NCI-H526 (cell line): ENCODE measurements around the gene NYAP2.

Source experiments
- DNase-seq, 2 experiments: peaks; one replicate each; lab custom pipeline; 2025; lab: John Stamatoyannopoulos, UW

The NYAP2 gene

DNA sequence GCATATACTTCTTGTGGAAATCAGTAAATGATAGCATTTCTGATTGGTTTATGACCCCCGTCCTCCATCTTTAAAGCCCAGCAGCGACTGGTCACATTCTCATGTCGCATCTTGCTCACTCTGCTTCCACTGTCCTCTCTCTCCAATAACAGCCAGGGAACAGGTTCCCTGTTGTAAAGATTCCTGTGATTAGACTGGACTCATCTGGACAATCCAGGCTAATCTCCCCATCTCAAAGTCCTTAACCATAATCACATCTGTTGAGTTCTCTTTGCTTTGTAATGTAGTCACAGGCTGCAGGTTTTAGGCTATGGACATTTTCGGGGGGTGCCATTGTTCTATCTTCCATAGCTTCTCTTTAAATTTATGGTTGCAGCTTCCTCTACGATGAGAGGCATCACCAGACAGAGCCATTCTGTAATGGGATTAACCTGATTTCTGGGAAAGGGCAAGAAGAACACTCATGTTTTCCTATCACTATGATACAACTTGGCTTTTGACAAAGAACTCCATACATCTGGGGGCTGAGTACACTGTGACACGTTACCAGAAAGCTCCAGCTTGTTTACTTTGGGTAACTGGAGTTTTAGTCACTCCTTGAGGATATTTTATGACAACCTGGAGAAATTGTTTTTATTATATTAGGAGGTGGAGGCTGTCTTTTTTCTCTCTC, 159.0 kb downstream of the NYAP2 start:
- DNase-seq, result no peak

DNA sequence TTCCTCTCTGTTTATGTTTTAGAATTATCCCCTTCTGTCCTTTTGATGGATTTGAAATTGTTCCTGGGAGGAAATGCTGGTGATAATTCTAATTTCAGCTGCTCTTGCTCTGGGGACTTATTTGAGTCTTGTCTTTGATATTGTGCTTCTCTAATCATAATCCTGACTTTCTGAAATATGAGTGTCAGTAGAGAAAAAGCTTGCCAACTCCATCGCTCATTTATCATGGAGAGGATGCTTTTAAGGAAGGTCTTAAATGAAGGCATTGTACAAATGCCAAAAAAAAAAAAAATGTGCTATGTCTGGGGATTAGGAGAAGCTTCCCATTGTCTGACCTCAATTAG, 159.5 kb downstream of the NYAP2 start:
- no peak for DNase-seq

DNA sequence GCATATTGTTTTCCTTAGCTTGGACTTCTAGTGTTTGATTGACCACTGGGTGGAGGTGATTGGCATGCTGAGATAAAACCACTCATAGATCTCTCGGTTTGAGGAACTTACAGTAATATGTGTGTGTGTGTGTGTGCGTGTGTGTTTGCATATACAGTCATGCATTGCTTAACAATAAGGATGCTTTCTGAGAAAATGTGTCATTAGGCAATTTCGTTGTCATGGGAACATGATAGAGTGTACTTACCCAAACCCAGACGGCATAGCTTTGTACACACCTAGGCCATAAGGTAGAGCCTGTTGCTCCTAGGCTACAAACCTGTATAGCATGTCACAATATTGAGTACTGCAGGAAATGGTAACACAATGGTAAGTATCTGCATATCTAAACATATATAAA, 167.3 kb downstream of the NYAP2 start:
- no peak for DNase-seq

DNA sequence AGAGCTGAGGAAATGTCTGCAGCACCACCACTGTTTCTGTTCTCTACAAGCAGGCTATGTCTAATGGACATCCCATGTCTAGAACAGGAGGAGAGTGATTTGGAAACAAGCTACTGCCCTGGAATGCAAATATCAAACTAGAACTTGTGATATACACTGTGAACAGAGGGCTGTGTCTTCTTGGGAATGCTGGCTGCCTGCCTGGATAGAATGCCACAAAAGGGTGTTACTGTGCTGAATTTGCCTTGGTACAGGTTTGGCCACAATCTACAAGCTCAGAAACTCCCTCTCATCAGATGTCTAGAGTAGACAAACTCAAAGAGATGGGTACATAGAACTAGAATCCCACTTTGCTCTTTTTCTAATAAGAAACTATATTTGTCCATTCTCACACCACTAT, 170.5 kb downstream of the NYAP2 start:
- no peak for DNase-seq

DNA sequence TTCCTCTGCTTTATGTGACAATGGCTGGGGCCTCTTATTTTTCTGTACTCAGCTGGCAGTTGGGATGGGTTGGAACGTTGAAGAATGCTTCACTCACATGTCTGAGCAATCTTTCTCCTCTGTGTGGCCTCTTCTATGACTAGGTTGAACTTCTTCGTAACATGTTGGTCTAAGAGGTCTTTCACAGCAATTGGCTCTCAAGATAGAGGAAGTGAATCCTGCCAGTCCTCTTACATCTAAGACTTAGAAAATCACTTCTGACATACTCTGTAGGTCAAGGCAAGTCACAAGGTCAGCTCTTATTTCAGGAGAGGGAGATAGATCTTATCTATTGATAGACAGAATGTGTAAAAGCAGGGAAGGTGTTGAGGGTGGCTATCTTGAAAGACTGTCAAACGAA, 174.1 kb downstream of the NYAP2 start:
- no peak for DNase-seq

DNA sequence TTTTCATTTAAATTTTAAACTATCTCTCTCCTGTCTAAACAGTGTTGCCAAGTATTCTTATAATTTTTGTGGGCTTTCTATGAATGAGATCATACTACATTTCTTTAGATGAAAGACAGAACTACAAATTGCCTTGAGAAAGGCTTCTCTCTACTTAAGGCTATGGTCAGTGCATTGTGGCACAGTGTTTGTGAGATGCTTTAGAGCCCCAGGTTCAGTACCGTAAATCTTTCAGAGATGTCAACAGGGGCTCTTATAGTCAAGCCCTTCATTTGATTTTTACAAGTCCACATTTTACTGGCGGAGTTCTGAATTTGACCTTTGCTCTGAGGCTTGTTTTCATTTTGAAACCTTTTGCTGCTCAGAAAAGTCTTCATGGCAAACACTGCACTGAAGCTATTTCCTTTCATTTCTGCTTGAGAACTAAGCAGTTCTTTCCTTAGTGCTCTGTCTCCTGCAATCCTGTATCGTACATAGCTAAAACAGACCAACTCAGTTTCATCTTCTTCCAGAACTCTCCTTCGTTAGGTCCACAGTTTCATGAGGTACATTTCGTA, 175.2 kb downstream of the NYAP2 start:
- no peak for DNase-seq

DNA sequence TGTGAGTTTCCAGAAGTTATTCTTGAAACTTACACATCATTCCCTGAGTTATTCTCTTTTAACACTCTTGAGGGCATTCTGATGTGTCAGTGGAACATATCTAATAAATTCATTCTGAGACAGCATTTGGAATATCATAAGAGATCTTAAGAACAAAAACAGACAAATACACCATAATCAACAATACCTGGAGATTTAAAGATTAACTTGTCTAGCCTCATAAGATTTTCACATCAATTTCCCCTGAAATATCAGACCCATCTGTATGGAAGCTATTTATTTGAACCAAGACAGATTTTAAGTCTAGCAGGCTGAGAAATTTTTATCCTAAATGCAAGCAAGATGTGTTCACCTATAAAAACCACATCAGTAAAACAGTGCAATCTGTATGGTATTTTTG, 181.6 kb downstream of the NYAP2 start:
- DNase-seq, result no peak

DNA sequence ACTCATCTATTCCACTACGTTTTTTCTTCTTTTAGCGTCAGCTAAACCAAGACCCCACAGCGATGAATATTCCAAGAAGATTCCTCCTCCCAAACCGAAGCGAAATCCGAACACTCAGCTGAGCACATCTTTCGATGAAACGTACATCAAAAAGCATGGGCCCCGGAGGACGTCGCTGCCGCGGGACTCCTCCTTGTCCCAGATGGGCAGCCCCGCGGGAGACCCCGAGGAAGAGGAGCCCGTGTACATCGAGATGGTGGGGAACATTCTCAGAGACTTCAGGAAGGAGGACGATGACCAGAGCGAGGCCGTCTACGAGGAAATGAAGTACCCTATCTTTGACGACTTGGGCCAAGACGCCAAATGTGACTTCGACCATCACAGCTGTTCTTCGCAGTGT, 182.4 kb downstream of the NYAP2 start:
- no peak for DNase-seq

DNA sequence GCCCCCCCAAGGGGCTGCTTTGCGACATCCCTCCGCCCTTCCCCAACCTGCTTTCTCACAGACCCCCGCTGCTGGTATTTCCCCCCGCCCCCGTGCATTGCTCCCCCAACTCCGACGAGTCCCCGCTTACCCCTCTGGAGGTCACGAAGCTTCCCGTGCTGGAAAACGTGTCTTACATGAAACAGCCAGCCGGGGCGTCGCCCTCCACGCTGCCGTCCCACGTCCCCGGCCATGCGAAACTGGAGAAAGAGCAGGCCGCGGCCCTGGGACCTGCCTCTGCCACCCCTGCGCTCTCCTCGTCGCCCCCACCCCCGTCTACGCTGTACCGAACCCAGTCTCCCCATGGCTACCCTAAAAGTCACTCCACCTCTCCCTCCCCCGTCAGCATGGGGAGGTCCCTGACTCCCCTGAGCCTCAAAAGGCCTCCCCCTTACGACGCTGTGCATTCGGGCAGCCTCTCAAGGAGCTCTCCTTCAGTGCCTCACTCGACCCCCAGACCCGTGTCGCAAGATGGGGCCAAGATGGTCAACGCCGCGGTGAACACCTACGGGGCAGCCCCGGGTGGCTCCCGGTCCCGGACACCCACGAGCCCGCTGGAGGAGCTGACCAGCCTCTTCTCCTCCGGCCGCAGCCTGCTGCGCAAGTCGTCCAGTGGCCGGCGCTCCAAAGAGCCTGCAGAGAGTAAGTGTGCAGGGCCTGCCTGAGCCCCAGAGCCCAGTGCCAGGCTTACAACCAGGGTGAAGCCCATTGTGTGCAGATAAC, 183.0 kb downstream of the NYAP2 start:
- DNase-seq, result no peak

DNA sequence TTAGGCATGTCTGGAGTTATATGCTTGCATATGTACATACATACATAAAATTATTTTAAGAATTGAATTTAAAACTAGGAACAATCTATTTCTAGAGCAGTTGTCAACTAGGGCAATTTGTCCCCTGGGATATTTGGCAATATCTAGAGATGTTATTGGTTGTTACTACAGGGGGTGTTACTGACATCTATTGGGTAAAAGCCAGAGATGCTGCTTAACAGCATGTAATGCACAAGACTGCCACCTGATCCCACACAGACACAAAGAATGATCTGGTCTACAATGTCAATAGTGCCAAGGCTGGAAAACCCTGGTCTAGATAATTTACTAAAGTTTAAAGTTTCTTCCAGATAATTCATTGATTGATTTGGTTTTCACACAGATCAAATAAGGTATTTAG, 185.3 kb downstream of the NYAP2 start:
- DNase-seq, result no peak

DNA sequence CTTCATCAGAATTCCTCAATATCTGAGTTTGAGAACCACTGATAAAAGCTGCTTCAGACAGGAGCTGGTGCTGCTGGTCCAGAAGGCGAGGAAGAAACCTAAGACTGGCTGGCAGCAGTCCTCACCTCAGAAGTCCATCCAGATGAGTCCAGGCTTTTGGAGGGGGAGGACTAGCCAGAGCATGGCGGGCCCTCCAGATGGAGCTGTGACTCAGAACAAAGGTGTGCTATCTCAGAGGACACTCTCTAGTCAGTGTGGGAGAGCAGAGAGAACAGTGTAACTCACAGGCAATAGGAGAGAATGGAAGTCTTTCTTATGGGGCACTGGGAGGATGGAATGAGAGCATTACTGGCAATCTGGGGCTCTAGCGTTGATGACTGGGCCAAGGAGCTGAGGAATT, 191.4 kb downstream of the NYAP2 start:
- DNase-seq, result no peak

DNA sequence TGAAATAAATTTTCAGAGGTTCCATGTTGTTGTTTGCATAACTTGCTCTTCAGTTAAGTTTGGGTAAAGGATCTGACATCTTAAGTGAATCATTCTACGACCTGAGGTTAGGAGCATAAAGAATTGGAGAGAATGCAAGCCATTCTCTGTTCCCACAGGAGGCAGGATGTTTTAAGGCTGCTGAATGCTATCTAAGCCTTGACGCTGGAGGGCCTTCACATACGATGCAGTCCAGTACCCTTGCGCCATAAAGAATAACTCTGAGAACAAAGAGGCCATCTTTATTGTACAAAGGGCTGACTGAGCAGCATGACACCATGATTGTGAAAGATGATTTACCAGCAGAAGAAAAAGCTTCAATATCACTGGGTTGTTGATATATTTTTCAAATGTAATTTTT, 198.4 kb downstream of the NYAP2 start:
- no peak for DNase-seq

DNA sequence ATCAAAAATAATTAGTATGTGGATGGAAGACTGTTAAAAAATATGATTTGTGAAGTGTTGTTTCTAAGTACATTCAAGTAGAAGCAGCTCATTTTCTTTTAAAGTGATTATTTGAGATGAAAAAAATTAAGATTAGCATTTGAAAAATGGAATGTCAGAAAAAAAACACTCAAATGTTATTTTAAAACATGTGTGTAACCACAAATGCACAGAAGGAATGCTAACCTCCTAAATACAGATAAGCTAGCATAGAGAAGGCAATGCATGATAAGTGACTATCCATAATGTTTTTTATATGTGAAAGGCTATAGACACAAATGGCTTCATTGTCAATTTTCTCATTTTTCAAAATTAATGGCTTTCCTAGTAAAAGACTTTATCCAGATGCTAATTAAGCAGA, 198.9 kb downstream of the NYAP2 start:
- no peak for DNase-seq

DNA sequence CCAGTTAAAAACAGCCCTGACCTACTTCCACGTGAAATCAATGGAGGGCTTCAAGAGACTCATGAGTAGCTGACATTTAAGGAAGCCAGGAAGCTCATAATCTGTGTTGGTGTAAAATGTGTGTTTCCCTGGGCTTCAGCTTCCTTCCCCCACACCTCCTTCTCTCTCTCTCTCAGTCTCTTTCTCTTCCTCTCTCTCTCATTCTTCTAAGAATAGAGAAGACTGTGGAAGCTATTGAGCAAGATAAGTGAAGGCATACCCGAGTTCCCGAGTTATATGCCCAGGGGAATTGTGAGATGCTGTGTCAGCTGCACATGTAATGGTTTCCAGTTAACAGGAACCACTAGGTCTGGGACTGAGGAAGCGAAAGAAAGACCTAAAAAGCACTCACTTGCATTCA, 199.4 kb downstream of the NYAP2 start:
- no peak for DNase-seq

DNA sequence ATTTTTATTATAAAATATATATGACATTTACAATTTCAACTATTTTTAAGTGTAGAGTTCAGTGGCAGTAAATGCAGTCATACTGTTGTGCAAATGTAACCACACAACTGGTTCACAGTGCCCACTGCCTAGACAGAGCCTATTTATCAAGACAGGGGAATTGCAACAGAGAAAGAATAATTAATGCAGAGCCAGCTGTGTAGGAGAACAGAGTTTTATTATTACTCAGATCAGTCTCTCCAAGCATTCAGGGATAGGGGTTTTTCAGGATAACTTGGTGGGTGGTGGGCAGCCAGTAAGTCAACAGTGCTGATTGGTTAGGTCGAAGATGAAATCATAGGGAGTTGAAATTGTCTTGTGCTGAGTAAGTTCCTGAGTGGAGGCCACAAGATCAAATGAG, 200.3 kb downstream of the NYAP2 start:
- DNase-seq, result no peak

DNA sequence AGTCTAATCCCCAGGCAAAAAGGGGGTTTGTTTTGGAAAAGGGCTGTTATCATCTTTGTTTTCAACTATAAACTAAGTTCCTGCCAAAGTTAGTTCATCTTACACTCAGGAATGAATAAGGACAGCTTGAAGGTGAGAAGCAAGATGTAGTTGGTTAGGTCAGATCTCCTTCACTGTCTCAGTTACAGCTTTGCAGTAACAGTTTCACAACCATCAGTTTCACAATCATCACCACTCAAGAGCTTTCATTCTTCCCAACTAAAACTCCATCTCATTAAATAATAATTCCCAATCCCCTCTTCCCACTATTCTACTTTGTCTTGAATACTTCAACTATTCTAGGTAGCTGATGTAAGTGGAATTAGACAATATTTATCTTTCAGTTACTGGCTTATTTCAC, 200.9 kb downstream of the NYAP2 start:
- DNase-seq, result no peak

DNA sequence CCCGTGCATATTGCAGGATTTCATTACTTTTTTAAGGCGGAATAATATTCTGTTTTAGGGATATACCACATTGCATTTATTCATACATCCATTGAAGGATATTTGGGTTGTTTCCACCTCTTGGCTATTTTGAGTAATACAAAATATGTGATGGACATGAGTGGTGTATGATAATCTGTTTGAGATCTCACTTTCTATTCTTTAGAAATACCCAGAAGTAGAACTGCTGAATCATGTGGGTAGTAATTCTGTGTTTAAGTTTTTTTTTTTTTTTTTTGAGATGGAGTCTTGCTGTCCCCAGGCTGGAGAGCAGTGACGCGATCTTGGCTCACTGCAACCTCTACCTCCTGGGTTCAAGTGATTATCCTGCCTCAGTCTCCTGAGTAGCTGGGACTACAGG, 201.4 kb downstream of the NYAP2 start:
- no peak for DNase-seq

DNA sequence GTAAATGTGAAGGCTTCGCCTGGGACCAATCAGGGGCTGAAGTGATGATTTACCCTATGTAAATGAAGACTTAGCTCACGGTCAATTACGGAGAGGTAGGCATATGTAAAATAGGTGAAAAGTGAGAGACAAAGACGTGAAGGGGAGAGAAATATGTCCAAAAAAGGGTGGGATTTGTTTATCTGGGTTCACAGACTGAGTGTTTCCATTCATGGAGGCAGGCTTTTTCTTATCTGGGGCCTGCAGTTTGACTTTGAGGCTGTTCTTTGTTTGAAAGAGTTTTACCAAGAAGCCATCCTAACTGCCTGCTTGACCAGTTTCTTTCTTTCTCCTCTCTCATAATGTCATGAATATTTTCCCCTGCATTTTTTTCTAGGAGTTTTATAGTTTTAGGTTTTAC, 202.7 kb downstream of the NYAP2 start:
- DNase-seq, result no peak

DNA sequence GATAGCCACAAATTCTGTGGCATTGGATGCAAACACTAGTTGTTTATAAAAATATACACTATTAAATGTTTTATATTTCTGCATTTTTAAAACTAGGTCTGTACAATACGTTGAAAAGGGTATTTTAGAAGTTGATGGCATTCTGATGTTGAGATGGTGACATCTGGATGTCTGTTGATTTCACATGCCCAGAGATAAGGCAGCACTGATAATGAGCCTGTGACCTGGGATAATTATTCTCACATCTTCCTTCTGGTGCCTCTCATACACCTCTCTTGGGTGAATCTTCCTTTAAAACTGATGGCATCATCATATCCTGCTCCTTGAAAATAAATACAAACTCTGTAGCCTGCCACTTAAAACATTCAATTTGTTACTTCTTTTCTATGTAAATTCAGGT, 208.6 kb downstream of the NYAP2 start:
- DNase-seq, result no peak

DNA sequence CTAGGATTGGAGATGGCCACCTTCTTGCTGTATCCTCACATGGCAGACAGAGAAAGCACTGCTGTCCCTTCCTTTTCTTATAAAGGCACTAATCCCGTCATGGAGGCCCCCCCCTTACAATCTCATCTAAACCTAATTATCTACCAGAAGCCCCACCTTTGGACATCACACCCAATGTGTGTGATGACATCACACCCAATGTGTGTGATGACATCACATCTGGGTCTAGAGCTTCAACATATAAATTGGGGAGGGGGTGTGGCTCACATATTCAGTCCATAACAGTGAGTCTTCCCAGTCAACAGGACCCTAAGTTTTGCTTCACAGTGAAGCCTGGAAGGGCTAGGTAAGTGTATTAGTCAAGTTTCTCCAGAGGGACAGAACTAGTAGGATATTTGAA, 213.1 kb downstream of the NYAP2 start:
- no peak for DNase-seq

DNA sequence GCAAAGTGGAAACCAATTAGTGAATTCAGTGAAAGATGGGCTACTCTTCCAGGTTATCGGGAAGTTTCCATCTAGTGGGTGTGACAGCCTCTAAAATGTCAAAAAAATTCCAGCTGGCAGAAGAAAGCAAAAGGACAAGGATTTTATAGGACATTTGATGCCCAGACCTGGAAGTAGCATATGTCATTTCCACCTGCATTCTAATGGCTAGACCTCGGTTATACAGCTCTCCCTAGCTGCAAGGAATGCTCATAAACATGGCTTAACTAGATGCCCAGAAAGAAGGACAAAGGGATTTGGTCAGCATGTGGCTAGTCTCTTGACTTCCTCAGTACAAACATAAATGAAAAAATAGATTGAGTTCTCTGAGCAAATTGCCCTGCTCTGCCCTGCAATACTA, 215.4 kb downstream of the NYAP2 start:
- no peak for DNase-seq

DNA sequence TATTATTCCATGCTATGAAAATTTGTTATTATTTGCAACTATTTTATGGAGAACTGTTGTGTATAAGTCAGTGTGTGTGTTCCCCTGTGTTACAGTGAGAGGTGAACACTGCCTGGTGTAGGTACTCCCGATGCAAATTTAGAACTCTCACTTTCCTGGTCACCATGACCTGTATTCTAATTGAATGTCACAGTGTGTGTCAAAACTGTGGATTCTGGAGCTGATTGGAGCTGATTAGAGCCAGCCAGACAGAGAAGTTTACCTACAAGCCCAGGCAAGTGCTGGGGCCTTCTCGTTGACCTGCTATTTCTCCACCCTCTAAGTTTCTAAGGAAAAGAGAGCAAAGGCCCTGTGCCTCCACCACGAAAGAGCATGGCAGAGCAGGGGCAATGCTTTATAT, 216.0 kb downstream of the NYAP2 start:
- no peak for DNase-seq

DNA sequence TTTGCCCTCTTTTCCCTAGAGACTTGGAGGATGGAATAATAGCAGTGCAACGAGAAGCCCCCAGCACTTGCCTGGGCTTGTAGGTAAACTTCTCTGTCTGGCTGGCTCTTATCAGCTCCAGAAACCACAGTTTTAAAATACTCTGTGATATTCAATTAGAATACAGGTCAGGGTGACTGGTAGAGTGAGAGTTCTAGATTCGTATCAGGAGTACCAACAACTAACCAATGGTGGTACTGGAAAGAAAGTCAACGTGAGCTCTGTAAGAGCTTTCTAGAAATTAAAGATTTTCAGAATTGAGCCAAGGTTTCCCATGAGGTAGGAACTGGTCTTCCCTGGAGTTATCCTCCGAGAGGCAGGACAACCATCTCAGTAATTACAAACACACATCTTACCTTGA, 216.9 kb downstream of the NYAP2 start:
- no peak for DNase-seq

DNA sequence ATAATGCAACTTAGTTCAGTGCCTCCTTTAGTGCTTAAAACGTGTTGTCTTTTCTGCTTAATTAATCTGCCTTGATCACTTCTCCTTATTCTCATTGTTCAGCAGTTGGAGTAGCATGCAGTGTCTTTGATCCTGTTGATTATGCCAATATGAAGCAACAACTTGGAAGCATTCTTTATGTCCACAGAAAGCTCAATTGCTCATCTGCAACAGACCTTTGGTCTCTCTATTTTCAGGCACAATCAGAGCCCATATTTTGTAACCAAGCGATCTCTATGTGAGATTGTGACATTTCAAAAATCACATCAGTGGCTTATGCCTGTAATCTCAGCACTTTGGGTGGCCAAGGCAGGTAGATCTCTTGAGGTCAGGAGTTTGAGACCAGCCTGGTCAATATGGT, 217.3 kb downstream of the NYAP2 start:
- DNase-seq, result no peak
